K562 (cell line): ENCODE measurements around the gene RESP18. TPM values are rescaled to one million over a fixed set of nuclear protein-coding genes. Genes with fewer than 3 reads are reported as not detected.

Experiments used
- FOSL1 ChIP-seq: fragments of 200-800 bp; sonication (Bioruptor generic); conservative IDR thresholded peaks from 2 replicates; pipeline ENCODE4 v1.6.1; 2016; ENCODE audit warnings: missing genetic modification characterization, missing compliant biosample characterization
- FOXP1 ChIP-seq: sonication (generic); formaldehyde crosslinking; IDR thresholded peaks from 2 replicates; pipeline ENCODE4 v1.8.0; 2022; ENCODE audit warnings: mild to moderate bottlenecking, missing genetic modification reagents
- IFI16 ChIP-seq: fragments of 250-450 bp; sonication (Bioruptor Pico); IDR thresholded peaks from 2 replicates; pipeline ENCODE4 v2.1.2; 2022; ENCODE audit warnings: mild to moderate bottlenecking, inconsistent platforms
- JUND ChIP-seq, 2 experiments: IDR thresholded peaks; 2 replicates in 1 of 2; 3 replicates in 1 of 2; pipeline ENCODE4 v1.6.1; 2011; ENCODE audit warnings: borderline replicate concordance in 2 of 2, low read depth in 2 of 2, low read length in 2 of 2, improper control_type of control experiment in 1 of 2, missing biosample characterization in 1 of 2, missing genetic modification characterization in 1 of 2, missing genetic modification reagents in 1 of 2
- MAFG ChIP-seq: fragments of 450-650 bp; conservative IDR thresholded peaks from 2 replicates; pipeline ENCODE4 v1.6.1; 2016; ENCODE audit warnings: missing genetic modification characterization, missing compliant biosample characterization
- MEF2D ChIP-seq: conservative IDR thresholded peaks from 2 replicates; pipeline ENCODE4 v1.6.1; 2016; ENCODE audit warnings: low read depth, missing genetic modification characterization, missing compliant biosample characterization
- MTF1 ChIP-seq: fragments of 250-450 bp; sonication (Bioruptor Pico); IDR thresholded peaks from 2 replicates; pipeline ENCODE4 v1.9.0; 2021; ENCODE audit warnings: moderate library complexity, mild to moderate bottlenecking, inconsistent platforms, borderline replicate concordance
- NELFE ChIP-seq: IDR thresholded peaks from 2 replicates; pipeline ENCODE4 v1.6.1; 2011; ENCODE audit warnings: mild to moderate bottlenecking; ENCODE audit not compliant: insufficient read depth, insufficient read length
- NEUROD1 ChIP-seq: fragments of 150-350 bp; IDR thresholded peaks from 2 replicates; pipeline ENCODE4 v1.6.1; 2014; ENCODE audit warnings: borderline replicate concordance, low read length, low read depth; ENCODE audit not compliant: partially characterized antibody
- PML ChIP-seq: IDR thresholded peaks from 2 replicates; pipeline ENCODE4 v1.6.1; 2012; ENCODE audit warnings: low read length, inconsistent platforms
- RAD21 ChIP-seq, 2 experiments: fragments of 250-450 bp in 1 of 2; fragments of 450-650 bp in 1 of 2; sonication (Bioruptor Pico) in 1 of 2; formaldehyde crosslinking in 1 of 2; IDR thresholded peaks in 1 of 2; conservative IDR thresholded peaks in 1 of 2; 2 replicates each; pipeline versions ENCODE4 v1.4.0 to v1.8.0; 2020 to 2022; ENCODE audit warnings: mild to moderate bottlenecking in 2 of 2, moderate library complexity in 1 of 2
- RCOR1 ChIP-seq, 2 experiments: IDR thresholded peaks; 2 replicates each; pipeline ENCODE4 v1.6.1; 2012; ENCODE audit warnings: low read depth in 2 of 2, low read length in 2 of 2, borderline replicate concordance in 1 of 2, improper control_type of control experiment in 1 of 2
- ZZZ3 ChIP-seq: fragments of 450-650 bp; IDR thresholded peaks from 2 replicates; pipeline ENCODE4 v1.6.1; 2016; ENCODE audit warnings: antibody characterized with exemption, mild to moderate bottlenecking, moderate library complexity
- polyA plus RNA-seq, 8 experiments: library from polyadenylated mRNA; depleted of rRNA in 4 of 8; stranded (reverse) in 5 of 8; unstranded in 3 of 8; fragments of >200 nt; fragmentation: Nextera tagmentation in 2 of 8; fragmentation: Illumina TruSeq in 1 of 8; extraction: Ambion mirVana in 2 of 8; extraction: Trizol in 1 of 8; gene quantifications; 2 replicates each; pipeline versions ENCODE4 v1.2.1 to v1.2.3, GENCODE V29; 2011 to 2014; ENCODE audit warnings: inconsistent platforms in 1 of 8, missing spikeins in 1 of 8
- total RNA-seq, 7 experiments: library from RNA; depleted of rRNA in 6 of 7; stranded (reverse); fragments of >200 nt in 6 of 7; fragmentation: Illumina TruSeq in 2 of 7; extraction: Trizol in 2 of 7; gene quantifications; 2 replicates each; pipeline versions ENCODE4 v1.2.1 to v1.2.3, GENCODE V29; 2011 to 2021; ENCODE audit warnings: low replicate concordance in 1 of 7
- TF ChIP-seq, protein P1 (sequence below), 2 experiments: fragments of 200-800 bp in 1 of 2; sonication (Bioruptor generic) in 1 of 2; sonication (generic) in 1 of 2; formaldehyde crosslinking in 1 of 2; IDR thresholded peaks in 1 of 2; conservative IDR thresholded peaks in 1 of 2; 2 replicates each; pipeline versions ENCODE4 v1.5.0 to v1.6.1; 2016 to 2020; ENCODE audit warnings: missing compliant biosample characterization in 1 of 2, missing genetic modification characterization in 1 of 2, missing genetic modification reagents in 1 of 2
- TF ChIP-seq, protein P2 (sequence below): IDR thresholded peaks from 2 replicates; pipeline ENCODE4 v1.6.1; 2014; ENCODE audit warnings: antibody characterized with exemption
- TF ChIP-seq, protein P3 (sequence below), 2 experiments: fragments of 450-650 bp; IDR thresholded peaks; 2 replicates each; pipeline ENCODE4 v1.6.1; 2016
- TF ChIP-seq, protein P4 (sequence below): conservative IDR thresholded peaks from 2 replicates; pipeline ENCODE4 v1.6.1; 2011; ENCODE audit warnings: low read depth, mild to moderate bottlenecking, low read length; ENCODE audit not compliant: control insufficient read depth
- TF ChIP-seq, protein P5 (sequence below): fragments of 250-450 bp; sonication (Bioruptor Pico); IDR thresholded peaks from 2 replicates; pipeline ENCODE4 v1.6.1; 2021; ENCODE audit warnings: mild to moderate bottlenecking

Gene RESP18
- total and polyA plus RNA-seq, 9 of the 15 experiments (the other 6 are each of a cell fraction or from before 2014, with no cell fraction given) = not detected

DNA sequence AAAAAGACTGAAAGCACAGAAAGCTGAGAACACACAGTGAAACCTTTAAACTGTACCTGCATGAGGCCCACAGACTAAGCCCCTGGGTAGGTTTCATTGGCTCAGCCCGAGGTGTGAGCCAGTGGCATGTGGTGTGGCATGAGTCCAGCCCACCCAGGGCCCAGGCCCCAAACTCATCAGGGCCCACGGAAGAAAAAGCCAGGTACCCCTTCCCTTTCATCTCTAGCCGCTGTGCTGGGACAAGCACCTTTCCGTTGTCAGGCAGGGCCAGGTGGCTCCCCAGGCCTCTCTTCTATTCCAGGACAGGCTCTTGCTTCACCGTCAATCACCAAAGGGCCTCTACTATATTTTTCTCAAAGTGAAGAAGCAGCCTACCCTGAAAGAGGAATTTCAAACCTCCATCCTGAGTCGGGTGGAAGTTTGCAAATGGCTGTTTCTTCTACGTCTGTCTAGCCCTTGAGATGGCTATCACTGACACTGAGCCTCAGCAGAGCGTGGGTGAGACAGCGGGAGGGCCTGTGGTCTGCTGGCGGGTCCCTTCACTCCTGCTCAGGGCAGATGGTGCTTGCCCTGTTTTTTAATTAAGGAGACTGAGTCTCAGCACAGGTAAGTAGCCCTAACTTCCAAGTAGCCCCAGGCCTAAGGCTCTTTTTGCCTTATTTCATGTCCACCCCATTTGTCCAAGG is 44.8 kb downstream of the RESP18 start (continued):
- TF ChIP-seq, protein P1, sequence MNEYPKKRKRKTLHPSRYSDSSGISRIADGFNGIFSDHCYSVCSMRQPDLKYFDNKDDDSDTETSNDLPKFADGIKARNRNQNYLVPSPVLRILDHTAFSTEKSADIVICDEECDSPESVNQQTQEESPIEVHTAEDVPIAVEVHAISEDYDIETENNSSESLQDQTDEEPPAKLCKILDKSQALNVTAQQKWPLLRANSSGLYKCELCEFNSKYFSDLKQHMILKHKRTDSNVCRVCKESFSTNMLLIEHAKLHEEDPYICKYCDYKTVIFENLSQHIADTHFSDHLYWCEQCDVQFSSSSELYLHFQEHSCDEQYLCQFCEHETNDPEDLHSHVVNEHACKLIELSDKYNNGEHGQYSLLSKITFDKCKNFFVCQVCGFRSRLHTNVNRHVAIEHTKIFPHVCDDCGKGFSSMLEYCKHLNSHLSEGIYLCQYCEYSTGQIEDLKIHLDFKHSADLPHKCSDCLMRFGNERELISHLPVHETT (CRISPR knock-in tag; conservative IDR thresholded peaks at IDR 0.05 in 1 of 2, IDR thresholded peaks at IDR 0.05 in 1 of 2) = 0 out of 4 replicates have a peak, but pooled peaks of 1 of the 2 experiments have one; percentile 33
- TF ChIP-seq MTF1 (no peak), ZZZ3 (no peak), NEUROD1 (no peak), RCOR1 (IDR thresholded peaks at IDR 0.05; ENCODE audit: borderline replicate concordance in 1 of 2, low read depth in 2 of 2, low read length in 2 of 2) (no peak), PML (no peak), FOXP1 (CRISPR knock-in tag) (no peak), FOSL1 (tag) (no peak), MAFG (tag) (no peak), JUND (IDR thresholded peaks at IDR 0.05; ENCODE audit: borderline replicate concordance, low read depth, low read length) (no peak), JUND (tag; IDR thresholded peaks at IDR 0.05; ENCODE audit: borderline replicate concordance, low read depth, low read length) (peak; percentile 28; the same call in 1 of the 3 replicates), MEF2D (tag) (no peak), NELFE (no peak), IFI16 (CRISPR knock-in tag) (no peak), RAD21 (CRISPR knock-in tag; conservative IDR thresholded peaks at IDR 0.05 in 1 of 2, IDR thresholded peaks at IDR 0.05 in 1 of 2) (no peak)
- TF ChIP-seq, protein P2, sequence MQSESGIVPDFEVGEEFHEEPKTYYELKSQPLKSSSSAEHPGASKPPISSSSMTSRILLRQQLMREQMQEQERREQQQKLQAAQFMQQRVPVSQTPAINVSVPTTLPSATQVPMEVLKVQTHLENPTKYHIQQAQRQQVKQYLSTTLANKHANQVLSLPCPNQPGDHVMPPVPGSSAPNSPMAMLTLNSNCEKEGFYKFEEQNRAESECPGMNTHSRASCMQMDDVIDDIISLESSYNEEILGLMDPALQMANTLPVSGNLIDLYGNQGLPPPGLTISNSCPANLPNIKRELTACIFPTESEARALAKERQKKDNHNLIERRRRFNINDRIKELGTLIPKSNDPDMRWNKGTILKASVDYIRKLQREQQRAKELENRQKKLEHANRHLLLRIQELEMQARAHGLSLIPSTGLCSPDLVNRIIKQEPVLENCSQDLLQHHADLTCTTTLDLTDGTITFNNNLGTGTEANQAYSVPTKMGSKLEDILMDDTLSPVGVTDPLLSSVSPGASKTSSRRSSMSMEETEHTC = no peak
- TF ChIP-seq, protein P3, sequence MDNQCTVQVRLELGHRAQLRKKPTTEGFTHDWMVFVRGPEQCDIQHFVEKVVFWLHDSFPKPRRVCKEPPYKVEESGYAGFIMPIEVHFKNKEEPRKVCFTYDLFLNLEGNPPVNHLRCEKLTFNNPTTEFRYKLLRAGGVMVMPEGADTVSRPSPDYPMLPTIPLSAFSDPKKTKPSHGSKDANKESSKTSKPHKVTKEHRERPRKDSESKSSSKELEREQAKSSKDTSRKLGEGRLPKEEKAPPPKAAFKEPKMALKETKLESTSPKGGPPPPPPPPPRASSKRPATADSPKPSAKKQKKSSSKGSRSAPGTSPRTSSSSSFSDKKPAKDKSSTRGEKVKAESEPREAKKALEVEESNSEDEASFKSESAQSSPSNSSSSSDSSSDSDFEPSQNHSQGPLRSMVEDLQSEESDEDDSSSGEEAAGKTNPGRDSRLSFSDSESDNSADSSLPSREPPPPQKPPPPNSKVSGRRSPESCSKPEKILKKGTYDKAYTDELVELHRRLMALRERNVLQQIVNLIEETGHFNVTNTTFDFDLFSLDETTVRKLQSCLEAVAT (IDR thresholded peaks at IDR 0.05) = no peak
- TF ChIP-seq, protein P4, sequence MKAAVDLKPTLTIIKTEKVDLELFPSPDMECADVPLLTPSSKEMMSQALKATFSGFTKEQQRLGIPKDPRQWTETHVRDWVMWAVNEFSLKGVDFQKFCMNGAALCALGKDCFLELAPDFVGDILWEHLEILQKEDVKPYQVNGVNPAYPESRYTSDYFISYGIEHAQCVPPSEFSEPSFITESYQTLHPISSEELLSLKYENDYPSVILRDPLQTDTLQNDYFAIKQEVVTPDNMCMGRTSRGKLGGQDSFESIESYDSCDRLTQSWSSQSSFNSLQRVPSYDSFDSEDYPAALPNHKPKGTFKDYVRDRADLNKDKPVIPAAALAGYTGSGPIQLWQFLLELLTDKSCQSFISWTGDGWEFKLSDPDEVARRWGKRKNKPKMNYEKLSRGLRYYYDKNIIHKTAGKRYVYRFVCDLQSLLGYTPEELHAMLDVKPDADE = no peak
- TF ChIP-seq, protein P5, sequence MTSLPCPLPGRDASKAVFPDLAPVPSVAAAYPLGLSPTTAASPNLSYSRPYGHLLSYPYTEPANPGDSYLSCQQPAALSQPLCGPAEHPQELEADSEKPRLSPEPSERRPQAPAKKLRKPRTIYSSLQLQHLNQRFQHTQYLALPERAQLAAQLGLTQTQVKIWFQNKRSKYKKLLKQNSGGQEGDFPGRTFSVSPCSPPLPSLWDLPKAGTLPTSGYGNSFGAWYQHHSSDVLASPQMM (CRISPR knock-in tag) = no peak
